Measurements from ENCODE around the gene XRCC1.
"Not testable (repeated sequence)": the region's sequence is repeated elsewhere in the genome, so short reads cannot be mapped to it uniquely, and the experiment has no call there.

The XRCC1 gene

GRCh38 chr19:43591904-43592772, 16.8 kb upstream of the XRCC1 start:
- Histone ChIP-seq H3K27ac (ENCODE audit: low read depth, low read length, severe bottlenecking) (no peak overlapping the region), H3K9me3 (ENCODE audit: control insufficient read depth, low read length) (no peaks in the 10 kb centered on the region), H3K36me3 (ENCODE audit: control insufficient read depth, insufficient read depth, low read length) (peaks cover 60% of the 10 kb centered on the region), H3K4me3 (ENCODE audit: extremely low read depth, insufficient read depth, low read length, poor library complexity, severe bottlenecking) (no peak overlapping the region), H3K4me1 (ENCODE audit: control insufficient read depth, insufficient read depth, low read length, poor library complexity, severe bottlenecking) (no peaks in the 10 kb centered on the region)
- WGBS, 2 experiments (ENCODE audit: insufficient coverage in 2 of 2): 97 to 99% methylated on average over 45 to 62 of the region's 63 CpGs

GRCh38 chr19:43589678-43590077, 14.4 kb upstream of the XRCC1 start:
- 91 to 98% methylated on average over 4 to 6 of the region's 6 CpGs for WGBS, 2 experiments (ENCODE audit: insufficient coverage in 2 of 2)
- Histone ChIP-seq H3K4me3 (ENCODE audit: extremely low read depth, insufficient read depth, low read length, poor library complexity, severe bottlenecking) (no peak overlapping the region), H3K36me3 (ENCODE audit: control insufficient read depth, insufficient read depth, low read length) (peaks cover 71% of the 10 kb centered on the region), H3K4me1 (ENCODE audit: control insufficient read depth, insufficient read depth, low read length, poor library complexity, severe bottlenecking) (no peaks in the 10 kb centered on the region), H3K9me3 (ENCODE audit: control insufficient read depth, low read length) (no peaks in the 10 kb centered on the region), H3K27ac (ENCODE audit: low read depth, low read length, severe bottlenecking) (no peak overlapping the region)

- H3K4me3 ChIP-seq (ENCODE audit: extremely low read depth, insufficient read depth, low read length, poor library complexity, severe bottlenecking): no peak overlapping the region
- WGBS, 2 experiments (ENCODE audit: insufficient coverage in 2 of 2): 100% methylated on average over 1 of the region's 5 CpGs; no CpG with 5 or more reads in 1 of the 2 experiments
- no peaks in the 10 kb centered on the region for H3K9me3 ChIP-seq (ENCODE audit: control insufficient read depth, low read length)
- peaks cover 67% of the 10 kb centered on the region for H3K36me3 ChIP-seq (ENCODE audit: control insufficient read depth, insufficient read depth, low read length)
- no peaks in the 10 kb centered on the region for H3K4me1 ChIP-seq (ENCODE audit: control insufficient read depth, insufficient read depth, low read length, poor library complexity, severe bottlenecking)
- no peak overlapping the region for H3K27ac ChIP-seq (ENCODE audit: low read depth, low read length, severe bottlenecking)
Measured at GRCh38 chr19:43589277-43589676, 13.9 kb upstream of the XRCC1 start.

GRCh38 chr19:43587029-43587428, 11.7 kb upstream of the XRCC1 start:
- H3K27ac ChIP-seq (ENCODE audit: low read depth, low read length, severe bottlenecking); H3K9me3 ChIP-seq (ENCODE audit: control insufficient read depth, low read length); H3K4me3 ChIP-seq (ENCODE audit: extremely low read depth, insufficient read depth, low read length, poor library complexity, severe bottlenecking); H3K4me1 ChIP-seq (ENCODE audit: control insufficient read depth, insufficient read depth, low read length, poor library complexity, severe bottlenecking): not testable (repeated sequence)
- peaks cover 45% of the 10 kb centered on the region for H3K36me3 ChIP-seq (ENCODE audit: control insufficient read depth, insufficient read depth, low read length)
- 94 to 98% methylated on average over 3 of the region's 3 CpGs for WGBS, 2 experiments (ENCODE audit: insufficient coverage in 2 of 2)

DNA sequence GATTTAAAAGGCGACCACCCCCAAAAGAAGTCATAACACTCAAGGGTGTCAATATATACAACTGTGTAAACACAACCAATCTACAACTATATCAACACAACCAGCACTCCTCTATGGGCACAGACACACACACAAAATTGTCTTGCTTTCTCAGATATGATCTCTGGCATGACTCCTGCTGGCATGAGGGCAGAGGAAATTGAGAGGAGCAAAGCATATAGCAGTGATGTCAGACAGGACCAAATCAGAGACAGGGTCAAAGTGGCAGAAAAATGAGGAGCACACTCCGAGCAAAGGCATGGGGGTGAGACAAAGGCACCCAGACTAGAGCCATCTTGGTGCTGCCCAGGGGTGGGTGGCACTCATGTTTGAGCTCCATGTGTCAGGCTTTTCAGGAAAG, 11.0 kb upstream of the XRCC1 start:
- peaks cover 39% of the 10 kb centered on the region for H3K36me3 ChIP-seq (ENCODE audit: control insufficient read depth, insufficient read depth, low read length)
- no peak overlapping the region for H3K27ac ChIP-seq (ENCODE audit: low read depth, low read length, severe bottlenecking)
- H3K4me1 ChIP-seq (ENCODE audit: control insufficient read depth, insufficient read depth, low read length, poor library complexity, severe bottlenecking): no peaks in the 10 kb centered on the region
- no peak overlapping the region for H3K4me3 ChIP-seq (ENCODE audit: extremely low read depth, insufficient read depth, low read length, poor library complexity, severe bottlenecking)
- no peaks in the 10 kb centered on the region for H3K9me3 ChIP-seq (ENCODE audit: control insufficient read depth, low read length)
- 83 to 93% methylated on average over 2 of the region's 2 CpGs for WGBS, 2 experiments (ENCODE audit: insufficient coverage in 2 of 2)

DNA sequence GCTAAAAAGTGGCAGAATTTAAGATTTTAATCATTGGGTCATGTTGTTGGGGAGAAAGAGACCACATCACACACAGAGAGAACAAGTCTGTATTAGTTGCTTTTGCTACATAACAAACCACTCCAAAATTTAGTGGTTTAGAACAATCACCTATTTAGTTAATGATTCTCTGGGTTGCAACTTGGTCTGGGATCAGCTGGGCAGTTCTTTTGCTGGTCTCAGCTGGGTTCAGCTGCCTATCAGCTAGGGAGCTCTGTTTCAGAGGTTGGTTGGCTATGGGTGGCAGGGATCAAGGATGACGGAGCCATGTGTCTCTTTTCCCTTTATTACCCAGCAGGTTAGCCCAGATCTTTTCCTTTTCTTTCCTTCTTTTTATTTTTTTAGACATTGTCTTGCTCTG, 9.2 kb upstream of the XRCC1 start:
- H3K36me3 ChIP-seq (ENCODE audit: control insufficient read depth, insufficient read depth, low read length): peaks cover 21% of the 10 kb centered on the region
- H3K4me1 ChIP-seq (ENCODE audit: control insufficient read depth, insufficient read depth, low read length, poor library complexity, severe bottlenecking): no peaks in the 10 kb centered on the region
- no peak overlapping the region for H3K4me3 ChIP-seq (ENCODE audit: extremely low read depth, insufficient read depth, low read length, poor library complexity, severe bottlenecking)
- H3K27ac ChIP-seq (ENCODE audit: low read depth, low read length, severe bottlenecking): no peak overlapping the region
- WGBS, 2 experiments (ENCODE audit: insufficient coverage in 2 of 2): 100% methylated on average over 1 of the region's 1 CpG
- no peaks in the 10 kb centered on the region for H3K9me3 ChIP-seq (ENCODE audit: control insufficient read depth, low read length)

DNA sequence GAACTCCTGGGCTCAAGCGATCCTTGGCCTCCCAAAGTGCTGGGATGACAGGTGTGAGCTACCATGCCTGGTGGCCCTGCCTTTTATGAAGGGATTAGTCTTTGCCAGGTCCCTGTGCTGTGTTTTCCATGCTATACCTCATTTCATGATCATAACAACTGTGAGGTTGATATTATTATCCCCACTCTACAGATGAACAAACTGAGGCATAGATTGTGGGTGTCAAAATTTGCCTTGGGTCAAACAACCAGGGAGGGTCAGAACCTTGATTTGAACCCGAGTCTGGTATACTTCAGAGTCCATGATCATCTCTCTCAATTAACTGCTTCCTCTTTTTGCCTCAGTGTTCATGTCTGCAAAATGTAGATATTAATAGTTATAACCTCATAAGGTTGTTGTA, 7.2 kb upstream of the XRCC1 start:
- no peak overlapping the region for H3K4me3 ChIP-seq (ENCODE audit: extremely low read depth, insufficient read depth, low read length, poor library complexity, severe bottlenecking)
- H3K4me1 ChIP-seq (ENCODE audit: control insufficient read depth, insufficient read depth, low read length, poor library complexity, severe bottlenecking): no peaks in the 10 kb centered on the region
- H3K9me3 ChIP-seq (ENCODE audit: control insufficient read depth, low read length): no peaks in the 10 kb centered on the region
- 100% methylated on average over 1 of the region's 2 CpGs for WGBS, 2 experiments (ENCODE audit: insufficient coverage in 2 of 2)
- no peak overlapping the region for H3K27ac ChIP-seq (ENCODE audit: low read depth, low read length, severe bottlenecking)
- peaks cover 12% of the 10 kb centered on the region for H3K36me3 ChIP-seq (ENCODE audit: control insufficient read depth, insufficient read depth, low read length)

DNA sequence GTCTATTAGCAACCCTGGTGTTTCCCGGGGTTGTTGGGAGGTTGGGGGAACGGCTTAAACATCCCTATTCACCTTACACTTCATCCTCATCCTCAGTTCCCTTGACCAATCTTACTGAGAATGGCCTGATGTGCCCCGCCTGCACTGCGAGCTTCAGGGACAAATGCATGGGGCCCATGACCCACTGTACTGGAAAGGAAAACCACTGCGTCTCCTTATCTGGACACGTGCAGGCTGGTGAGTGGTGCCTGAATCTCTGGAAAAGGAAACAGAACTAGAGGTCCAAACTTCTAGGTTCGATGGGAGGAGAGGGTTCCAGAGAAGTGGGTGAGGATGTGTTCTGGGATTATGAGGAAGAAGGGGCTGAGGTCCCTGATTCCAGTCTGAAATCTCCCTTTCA, 6.1 kb upstream of the XRCC1 start:
- no peaks in the 10 kb centered on the region for H3K9me3 ChIP-seq (ENCODE audit: control insufficient read depth, low read length)
- no peaks in the 10 kb centered on the region for H3K4me1 ChIP-seq (ENCODE audit: control insufficient read depth, insufficient read depth, low read length, poor library complexity, severe bottlenecking)
- no peak overlapping the region for H3K4me3 ChIP-seq (ENCODE audit: extremely low read depth, insufficient read depth, low read length, poor library complexity, severe bottlenecking)
- H3K36me3 ChIP-seq (ENCODE audit: control insufficient read depth, insufficient read depth, low read length): peaks cover 4% of the 10 kb centered on the region
- no peak overlapping the region for H3K27ac ChIP-seq (ENCODE audit: low read depth, low read length, severe bottlenecking)
- WGBS, 2 experiments (ENCODE audit: insufficient coverage in 2 of 2): 47 to 76% methylated on average over 3 to 5 of the region's 7 CpGs

DNA sequence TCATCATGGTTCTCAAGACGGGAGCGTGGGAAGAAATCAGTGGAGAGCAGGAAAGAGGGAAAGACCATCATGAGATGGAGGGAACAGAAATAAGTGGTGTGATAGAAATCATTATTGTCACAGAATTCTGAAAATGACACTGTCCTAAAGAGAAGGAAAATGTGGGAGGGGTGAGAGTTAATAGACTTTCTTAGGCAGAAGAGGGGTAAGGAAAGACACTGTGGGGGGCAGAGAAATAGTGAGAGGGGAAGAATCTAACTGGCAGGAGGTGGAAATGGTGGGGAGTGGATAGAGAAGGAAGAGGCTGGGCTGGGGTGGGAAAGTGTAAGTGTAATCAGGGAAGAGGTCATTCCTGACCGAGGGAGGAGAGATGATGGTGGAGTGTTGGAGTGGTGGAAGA, 3.5 kb upstream of the XRCC1 start:
- no peak overlapping the region for H3K27ac ChIP-seq (ENCODE audit: low read depth, low read length, severe bottlenecking)
- H3K4me3 ChIP-seq (ENCODE audit: extremely low read depth, insufficient read depth, low read length, poor library complexity, severe bottlenecking): no peak overlapping the region
- WGBS, 2 experiments (ENCODE audit: insufficient coverage in 2 of 2): 92 to 100% methylated on average over 3 of the region's 3 CpGs
- no peaks in the 10 kb centered on the region for H3K9me3 ChIP-seq (ENCODE audit: control insufficient read depth, low read length)
- peaks cover 7% of the 10 kb centered on the region for H3K4me1 ChIP-seq (ENCODE audit: control insufficient read depth, insufficient read depth, low read length, poor library complexity, severe bottlenecking)
- H3K36me3 ChIP-seq (ENCODE audit: control insufficient read depth, insufficient read depth, low read length): peaks cover 3% of the 10 kb centered on the region

GRCh38 chr19:43575955-43576878, 890 bp upstream of the XRCC1 start:
- Histone ChIP-seq H3K36me3 (ENCODE audit: control insufficient read depth, insufficient read depth, low read length) (peaks cover 6% of the 10 kb centered on the region), H3K4me1 (ENCODE audit: control insufficient read depth, insufficient read depth, low read length, poor library complexity, severe bottlenecking) (peaks cover 7% of the 10 kb centered on the region), H3K27ac (ENCODE audit: low read depth, low read length, severe bottlenecking) (peak overlapping the region; percentile 75), H3K9me3 (ENCODE audit: control insufficient read depth, low read length) (no peaks in the 10 kb centered on the region), H3K4me3 (ENCODE audit: extremely low read depth, insufficient read depth, low read length, poor library complexity, severe bottlenecking) (peak overlapping the region; percentile 90)
- 90% methylated on average over 27 to 32 of the region's 37 CpGs for WGBS, 2 experiments (ENCODE audit: insufficient coverage in 2 of 2)
